Measurements from ENCODE around the gene SEMA3E. TPM values are rescaled to one million over a fixed set of nuclear protein-coding genes. Genes with fewer than 3 reads are reported as not detected.
A peak's percentile ranks its signal among the peaks of the same experiment; 100 is the strongest.
"Not testable (repeated sequence)": the region's sequence is repeated elsewhere in the genome, so short reads cannot be mapped to it uniquely, and the experiment has no call there.

SEMA3E gene
- polyA plus RNA-seq, 3 donors = 1.5 to 2.0 (median 1.9) TPM

- DNase-seq (ENCODE audit: extremely low read depth in 1 of 11, low read depth in 9 of 11, low spot score in 4 of 11) = no peak
These were observed 67.1 kb downstream of the SEMA3E start for GRCh38 chr7:83581667-83582435.

- no peak for DNase-seq (ENCODE audit: extremely low read depth in 1 of 11, low read depth in 9 of 11, low spot score in 4 of 11)
These were observed 69.2 kb downstream of the SEMA3E start for GRCh38 chr7:83579740-83580139.

- no peak for DNase-seq (ENCODE audit: extremely low read depth in 1 of 11, low read depth in 9 of 11, low spot score in 4 of 11)
These were observed 73.5 kb downstream of the SEMA3E start for GRCh38 chr7:83575436-83575835.

DNA sequence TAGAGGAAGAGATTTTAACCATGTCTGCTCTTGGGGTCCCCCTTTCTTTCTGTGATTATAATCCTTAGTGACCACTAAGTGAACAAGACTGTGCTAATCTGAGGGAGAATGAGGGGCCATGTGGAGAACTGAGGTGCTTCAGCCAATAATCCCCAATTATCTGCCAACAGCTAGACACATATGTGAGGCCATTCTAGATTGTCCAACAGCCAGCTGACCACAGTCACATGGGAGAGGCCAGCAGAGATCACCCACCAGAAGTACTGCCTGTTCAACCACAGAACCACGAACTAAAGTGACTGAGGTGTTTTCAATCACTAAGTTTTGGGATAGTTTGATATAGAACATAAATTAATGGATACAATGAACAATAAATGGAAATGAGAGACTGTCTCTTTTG is 74.3 kb downstream of the SEMA3E start:
- DNase-seq (ENCODE audit: extremely low read depth in 1 of 11, low read depth in 9 of 11, low spot score in 4 of 11) = no peak

DNA sequence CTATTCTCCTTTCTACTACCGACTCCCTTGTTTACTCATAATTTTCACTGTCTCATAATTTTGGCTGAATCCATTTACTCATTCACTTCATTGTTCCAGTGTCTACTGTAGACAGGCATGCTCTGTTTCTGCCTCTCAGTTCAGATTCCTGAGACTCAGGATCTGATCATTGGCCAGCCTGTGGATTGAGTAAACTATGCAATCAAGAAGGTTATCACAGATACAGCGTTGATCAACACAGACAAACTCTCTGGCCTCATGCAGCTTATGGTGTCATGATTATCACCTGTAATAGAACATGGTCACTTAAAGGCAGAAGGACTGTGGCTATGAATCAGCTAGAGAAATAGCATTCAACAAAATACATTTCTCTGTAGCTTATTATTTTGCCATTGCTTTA is 86.0 kb downstream of the SEMA3E start:
- no peak for DNase-seq (ENCODE audit: extremely low read depth in 1 of 11, low read depth in 9 of 11, low spot score in 4 of 11)

DNA sequence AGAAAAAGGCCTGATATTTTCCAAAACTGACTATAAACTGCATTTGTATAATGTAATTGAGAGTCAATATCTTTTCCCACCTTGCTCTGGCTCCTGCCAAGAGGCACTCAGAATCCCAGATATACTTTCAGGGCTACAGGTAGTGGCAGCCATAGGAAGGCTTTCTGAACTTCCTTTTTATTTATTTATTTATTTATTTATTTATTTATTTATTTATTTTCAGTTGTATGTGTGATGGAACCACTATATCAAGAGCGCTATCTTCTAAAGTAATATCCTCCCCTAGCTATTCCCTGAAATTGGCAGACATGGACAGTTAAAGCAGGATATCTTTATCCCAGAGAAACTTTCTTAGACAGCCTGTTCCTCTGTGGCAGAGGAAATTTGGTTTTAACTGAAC is 86.7 kb downstream of the SEMA3E start:
- DNase-seq (ENCODE audit: extremely low read depth in 1 of 11, low read depth in 9 of 11, low spot score in 4 of 11) = no peak

DNA sequence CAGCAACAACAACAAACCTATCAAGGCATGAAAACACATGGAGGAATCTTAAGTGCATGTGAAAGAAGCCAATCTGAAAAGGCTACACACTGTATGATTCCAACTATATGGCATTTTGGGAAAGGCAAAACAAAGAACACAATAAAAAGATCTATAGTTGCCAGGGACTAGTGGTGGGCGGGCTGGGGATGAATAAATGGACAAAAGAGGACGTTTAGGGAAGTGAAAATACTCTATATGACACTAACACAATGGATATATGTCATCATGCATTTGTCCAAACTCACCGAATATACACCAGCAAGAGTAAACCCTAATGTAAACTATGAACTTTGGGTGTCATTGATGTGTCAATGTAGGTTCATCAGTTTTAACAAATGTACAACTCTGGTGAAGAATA is 89.1 kb downstream of the SEMA3E start:
- DNase-seq (ENCODE audit: extremely low read depth in 1 of 11, low read depth in 9 of 11, low spot score in 4 of 11) = no peak

GRCh38 chr7:83552556-83552955 is 96.4 kb downstream of the SEMA3E start:
- DNase-seq (ENCODE audit: extremely low read depth in 1 of 11, low read depth in 9 of 11, low spot score in 4 of 11) = not testable (repeated sequence)

DNA sequence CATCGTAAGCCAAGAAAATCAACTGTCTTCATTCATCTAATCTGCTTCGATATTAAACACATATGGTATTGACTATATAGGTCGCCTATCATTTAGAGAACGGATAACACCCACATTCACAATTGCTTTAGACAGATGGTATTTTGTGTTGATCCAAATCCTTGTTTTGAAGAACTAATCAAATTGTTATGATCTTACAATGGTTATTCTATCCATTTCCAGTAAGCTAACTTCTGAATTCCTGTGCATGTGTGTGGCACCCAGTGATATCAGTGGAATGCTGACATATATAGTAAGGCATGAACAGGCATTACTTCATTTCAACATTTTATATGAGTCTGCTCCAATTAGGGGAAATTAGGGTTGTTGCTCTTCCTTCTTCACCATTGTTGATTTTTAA is 98.8 kb downstream of the SEMA3E start:
- no peak for DNase-seq (ENCODE audit: extremely low read depth in 1 of 11, low read depth in 9 of 11, low spot score in 4 of 11)

- no peak for DNase-seq (ENCODE audit: extremely low read depth in 1 of 11, low read depth in 9 of 11, low spot score in 4 of 11)
These were observed 100.7 kb downstream of the SEMA3E start for GRCh38 chr7:83548250-83548649.

GRCh38 chr7:83547526-83547925 is 101.4 kb downstream of the SEMA3E start:
- DNase-seq (ENCODE audit: extremely low read depth in 1 of 11, low read depth in 9 of 11, low spot score in 4 of 11) = peak in 3 of 11 donors; percentile 9 to 14 (median 11)

- no peak for DNase-seq (ENCODE audit: extremely low read depth in 1 of 11, low read depth in 9 of 11, low spot score in 4 of 11)
These were observed 102.4 kb downstream of the SEMA3E start for GRCh38 chr7:83546586-83546985.

GRCh38 chr7:83541187-83541960 is 107.6 kb downstream of the SEMA3E start:
- DNase-seq (ENCODE audit: extremely low read depth in 1 of 11, low read depth in 9 of 11, low spot score in 4 of 11) = no peak

- DNase-seq (ENCODE audit: extremely low read depth in 1 of 11, low read depth in 9 of 11, low spot score in 4 of 11) = no peak
These were observed 114.5 kb downstream of the SEMA3E start for GRCh38 chr7:83534488-83534887.

- no peak for DNase-seq (ENCODE audit: extremely low read depth in 1 of 11, low read depth in 9 of 11, low spot score in 4 of 11)
These were observed 116.7 kb downstream of the SEMA3E start for GRCh38 chr7:83532219-83532618.

GRCh38 chr7:83531766-83532165 is 117.2 kb downstream of the SEMA3E start:
- no peak for DNase-seq (ENCODE audit: extremely low read depth in 1 of 11, low read depth in 9 of 11, low spot score in 4 of 11)

DNA sequence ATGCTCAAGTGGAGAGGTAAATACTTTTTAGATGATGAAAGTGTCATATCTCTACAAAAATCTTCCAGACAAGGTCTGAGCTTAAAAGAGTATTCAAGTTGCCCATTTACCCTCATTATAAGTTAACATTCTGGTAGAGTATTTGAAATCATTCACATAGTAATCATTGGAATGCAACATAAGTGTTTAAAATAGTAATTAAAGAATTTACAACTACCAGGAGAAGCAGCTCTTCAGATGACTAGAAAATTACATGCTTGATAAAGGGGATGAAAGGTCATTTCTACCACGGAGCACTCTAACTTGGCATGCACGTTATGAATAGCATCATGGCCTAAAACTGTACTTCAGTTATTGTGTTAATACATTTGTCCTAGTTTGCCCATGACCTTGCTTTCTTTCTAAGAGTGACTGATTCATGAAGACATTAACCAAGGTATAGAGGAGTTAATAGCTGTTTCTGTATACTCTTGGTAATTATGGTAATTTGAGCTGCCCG is 120.0 kb downstream of the SEMA3E start:
- no peak for DNase-seq (ENCODE audit: extremely low read depth in 1 of 11, low read depth in 9 of 11, low spot score in 4 of 11)

DNA sequence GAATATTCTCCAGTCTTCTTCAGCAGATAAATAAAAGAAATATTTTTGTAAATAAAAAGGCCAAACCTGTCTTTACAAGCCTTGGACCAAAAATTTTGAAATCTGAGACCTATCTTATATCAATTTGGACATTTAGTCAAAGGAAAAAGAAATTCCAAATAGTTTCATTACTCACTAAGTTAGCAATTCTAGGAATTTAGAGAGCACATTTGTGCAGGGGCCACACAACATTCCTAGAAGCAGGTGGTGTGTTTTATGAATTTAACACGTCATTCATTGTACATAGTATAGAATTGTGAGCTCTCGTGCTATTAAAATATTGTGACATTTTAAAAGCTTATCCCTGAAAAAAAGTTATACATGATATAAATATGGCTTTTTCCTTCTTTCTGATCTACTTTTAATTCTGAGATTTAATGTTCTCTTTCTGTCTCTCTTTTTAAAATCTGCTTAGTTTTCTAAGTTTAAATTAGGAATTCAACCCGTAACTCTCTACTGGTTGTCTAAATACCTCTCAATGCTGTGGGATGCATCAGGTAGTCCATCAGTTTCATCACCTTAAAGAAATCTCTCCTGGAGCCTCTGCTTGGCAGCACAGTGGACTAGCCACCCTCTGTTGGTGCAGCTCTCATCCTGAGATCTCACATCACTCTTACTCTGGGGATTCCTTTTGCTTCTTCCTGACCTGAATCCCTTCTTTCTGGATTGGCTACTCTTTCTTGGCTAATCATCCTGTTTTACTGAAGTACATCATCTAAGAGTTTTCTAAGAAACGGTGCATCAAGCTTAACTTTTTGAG is 124.5 kb downstream of the SEMA3E start:
- DNase-seq (ENCODE audit: extremely low read depth in 1 of 11, low read depth in 9 of 11, low spot score in 4 of 11) = no peak

DNA sequence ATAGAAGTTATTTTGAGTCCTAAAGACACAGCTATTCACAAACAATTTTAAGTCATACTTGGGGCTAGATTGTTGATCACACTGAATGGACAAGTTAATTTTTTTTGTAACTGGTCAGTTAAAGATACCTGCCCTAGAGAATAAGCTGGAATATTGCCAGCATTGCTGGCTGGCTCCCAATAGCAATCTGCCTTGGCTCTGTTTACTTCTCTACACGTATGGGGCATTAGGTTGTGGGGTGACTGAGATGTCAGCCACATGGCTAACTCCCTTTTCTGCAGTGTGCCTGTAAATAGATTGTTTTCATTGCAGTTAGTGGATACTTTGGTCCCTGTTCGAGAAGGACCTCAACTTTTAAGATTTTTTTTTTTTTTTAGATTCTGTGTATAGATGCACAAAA is 128.2 kb downstream of the SEMA3E start:
- DNase-seq (ENCODE audit: extremely low read depth in 1 of 11, low read depth in 9 of 11, low spot score in 4 of 11) = no peak

DNA sequence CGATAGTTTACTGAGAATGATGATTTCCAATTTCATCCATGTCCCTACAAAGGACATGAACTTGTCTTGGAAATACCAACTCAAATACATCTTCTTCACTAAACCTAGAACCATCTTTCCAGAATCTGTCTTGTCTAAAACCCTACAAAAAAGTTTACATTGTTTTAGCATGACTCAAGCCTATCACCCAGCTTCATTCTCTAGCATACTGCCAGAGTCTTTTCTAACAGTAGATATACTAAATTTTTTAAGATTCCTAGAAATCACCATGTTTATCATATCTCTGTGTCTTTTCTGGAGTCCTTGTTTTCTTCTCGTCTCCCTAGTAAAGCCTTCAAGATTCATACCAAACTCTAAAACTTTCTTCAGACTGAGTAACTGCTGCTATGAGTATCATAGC is 129.7 kb downstream of the SEMA3E start:
- DNase-seq (ENCODE audit: extremely low read depth in 1 of 11, low read depth in 9 of 11, low spot score in 4 of 11) = no peak

Data from renal cortex interstitium (tissue), 11 donors.